K562 (cell line): ENCODE measurements around the gene GOT2. TPM values are rescaled to one million over a fixed set of nuclear protein-coding genes. Genes with fewer than 3 reads are reported as not detected.
A peak's percentile ranks its signal among the peaks of the same experiment; 100 is the strongest.

Source experiments
- ATAC-seq: fragments of 200-7000 bp; cut with Tn5 transposase; 3 replicates; pipeline ENCODE4 v1.9.1; 2020; ENCODE audit warnings: moderate library complexity
- BruUV-seq: library from RNA; stranded (reverse); fragments of 400-500 nt; replicated peaks from 2 replicates; lab custom pipeline; 2021; lab: Mats Ljungman, UMichigan
- CTCF ChIA-PET: fragments of 300-600 bp; formaldehyde crosslinking; extraction: SDS; loops from one replicate; lab custom pipeline; 2021; ENCODE audit warnings: low intra/inter-chr PET ratio; lab: Yijun Ruan, JAX
- POLR2A ChIA-PET: fragments of 300-600, 350-650 bp; sonication (Branson Sonifier 250); formaldehyde crosslinking; extraction: SDS; loops from one replicate; lab custom pipeline; 2021; ENCODE audit warnings: antibody characterized with exemption, inconsistent platforms; lab: Yijun Ruan, JAX
- DNase-seq, 4 experiments: peaks; one replicate each; pipeline versions ENCODE4 v3.0.0 to v3.0.0-alpha.2; 2011 to 2018; ENCODE audit warnings: low spot score in 3 of 4, mixed read lengths in 3 of 4; ENCODE audit errors: extremely low read depth in 1 of 4
- FAIRE-seq: peaks from 2 replicates; lab custom pipeline; 2011; peaks lifted over from hg19 to GRCh38; lab: Jason Lieb, UNC
- H2AFZ ChIP-seq: 2 replicates; pipeline ENCODE4 v1.6.0; 2011; ENCODE audit warnings: low read depth, low read length, control low read depth, inconsistent platforms
- H3K27ac ChIP-seq: fragments of 200-600 bp; 3 replicates; pipeline ENCODE4 v1.8.0; 2011; ENCODE audit warnings: low read depth, mild to moderate bottlenecking, control low read depth, inconsistent platforms, low read length, moderate library complexity, mixed read lengths; ENCODE audit errors: extremely low read depth
- H3K27me3 ChIP-seq, 2 experiments: fragments of 300-600 bp in 1 of 2; 2 replicates in 1 of 2; 3 replicates in 1 of 2; pipeline versions ENCODE4 v1.6.0 to v1.8.0; 2011; ENCODE audit warnings: inconsistent platforms in 2 of 2, low read length in 2 of 2, mild to moderate bottlenecking in 1 of 2, mixed read lengths in 1 of 2, moderate library complexity in 1 of 2; ENCODE audit not compliant: control insufficient read depth in 2 of 2, insufficient read depth in 2 of 2
- H3K36me3 ChIP-seq: fragments of 300-600 bp; 3 replicates; pipeline ENCODE4 v1.8.0; 2011; ENCODE audit warnings: mild to moderate bottlenecking, low read length, inconsistent platforms; ENCODE audit not compliant: control insufficient read depth, insufficient read depth
- H3K4me1 ChIP-seq, 2 experiments: fragments of 200-600 bp in 1 of 2; replicated peaks in 1 of 2; 2 replicates in 1 of 2; 3 replicates in 1 of 2; pipeline versions ENCODE4 v1.5.1 to v1.8.0; 2011; ENCODE audit warnings: inconsistent platforms in 2 of 2, low read length in 2 of 2, mild to moderate bottlenecking in 1 of 2, mixed read lengths in 1 of 2, moderate library complexity in 1 of 2; ENCODE audit not compliant: control insufficient read depth in 2 of 2, insufficient read depth in 2 of 2
- H3K4me2 ChIP-seq: 2 replicates; pipeline ENCODE4 v1.6.1; 2011; ENCODE audit warnings: low read length, control low read depth, inconsistent platforms, mixed read lengths; ENCODE audit not compliant: insufficient read depth
- H3K4me3 ChIP-seq: fragments of 200-600 bp; sonication (generic), shearing (Covaris generic); 2 replicates; pipeline ENCODE4 v1.5.1; 2016; ENCODE audit warnings: control low read depth, inconsistent platforms
- H3K79me2 ChIP-seq: fragments of 200-600 bp; 3 replicates; pipeline ENCODE4 v1.8.0; 2011; ENCODE audit warnings: low read length, inconsistent platforms; ENCODE audit not compliant: control insufficient read depth, insufficient read depth
- H3K9ac ChIP-seq, 2 experiments: 2 replicates each; pipeline versions ENCODE4 v1.6.0 to v1.6.1; 2011; ENCODE audit warnings: low read depth in 2 of 2, low read length in 2 of 2, control low read depth in 1 of 2, inconsistent platforms in 1 of 2, mild to moderate bottlenecking in 1 of 2, mixed read lengths in 1 of 2; ENCODE audit not compliant: insufficient read depth in 1 of 2
- H3K9me1 ChIP-seq: one replicate; pipeline ENCODE4 v1.6.0; 2011; ENCODE audit warnings: inconsistent platforms, mild to moderate bottlenecking, low read length, moderate library complexity; ENCODE audit not compliant: control insufficient read depth, insufficient read depth
- H3K9me3 ChIP-seq: replicated peaks from 2 replicates; pipeline ENCODE4 v1.5.1; 2011; ENCODE audit warnings: low read depth, low read length, inconsistent platforms; ENCODE audit not compliant: control insufficient read depth, insufficient read depth
- H4K20me1 ChIP-seq: replicated peaks from 2 replicates; pipeline ENCODE4 v1.6.1; 2011; ENCODE audit warnings: low read length, inconsistent platforms, mixed read lengths; ENCODE audit not compliant: control insufficient read depth, insufficient read depth
- HDAC1 ChIP-seq, 2 experiments: fragments of 450-650 bp; IDR thresholded peaks; 2 replicates each; pipeline ENCODE4 v1.6.1; 2016 to 2017; ENCODE audit warnings: inconsistent platforms in 1 of 2, mild to moderate bottlenecking in 1 of 2, moderate library complexity in 1 of 2
- HMGN3 ChIP-seq: IDR thresholded peaks from 2 replicates; pipeline ENCODE4 v1.6.1; 2011; ENCODE audit warnings: borderline replicate concordance, low read depth, mild to moderate bottlenecking, mixed read lengths, low read length; ENCODE audit not compliant: insufficient read length; ENCODE audit errors: extremely low read depth
- HSF4 ChIP-seq: fragments of 250-450 bp; sonication (Bioruptor Pico); IDR thresholded peaks from 2 replicates; pipeline ENCODE4 v2.1.2; 2022; ENCODE audit warnings: mild to moderate bottlenecking, moderate library complexity, borderline replicate concordance
- MCM7 ChIP-seq, 2 experiments: fragments of 450-650 bp; IDR thresholded peaks; 2 replicates each; pipeline ENCODE4 v1.6.1; 2016 to 2018
- MYC ChIP-seq, 2 experiments: fragments of 250-450 bp in 1 of 2; sonication (Bioruptor Pico) in 1 of 2; IDR thresholded peaks; 2 replicates each; pipeline versions ENCODE4 v1.5.1 to v1.6.1; 2012 to 2021; ENCODE audit warnings: low read depth in 2 of 2, borderline replicate concordance in 1 of 2, improper control_type of control experiment in 1 of 2, low read length in 1 of 2, mild to moderate bottlenecking in 1 of 2, moderate library complexity in 1 of 2
- MYNN ChIP-seq, 2 experiments: sonication (generic); formaldehyde crosslinking in 1 of 2; IDR thresholded peaks; 2 replicates each; pipeline versions ENCODE4 v1.5.0 to v1.6.1; 2016 to 2020; ENCODE audit warnings: antibody characterized with exemption in 1 of 2, missing genetic modification reagents in 1 of 2
- PTBP1 ChIP-seq: fragments of 200-400 bp; formaldehyde crosslinking; IDR thresholded peaks from 2 replicates; pipeline ENCODE4 v1.6.1; 2017; ENCODE audit warnings: low read depth, low read length
- RBM39 ChIP-seq: fragments of 200-400 bp; formaldehyde crosslinking; optimal IDR thresholded peaks from 2 replicates; pipeline ENCODE3; 2018; ENCODE audit warnings: low read depth, low read length
- SIRT6 ChIP-seq: IDR thresholded peaks from one replicate; pipeline ENCODE4 v1.6.1; 2012; ENCODE audit warnings: low read depth, mild to moderate bottlenecking, control low read depth, inconsistent platforms, low read length, moderate library complexity
- ZNF12 ChIP-seq: sonication (generic); formaldehyde crosslinking; IDR thresholded peaks from 2 replicates; pipeline ENCODE4 v1.4.0; 2020; ENCODE audit warnings: mild to moderate bottlenecking, missing genetic modification reagents
- WGBS: fragments of 100-300 bp; shearing (Covaris generic); methylation state at CpG from one replicate; pipeline ENCODE4 v1.1.6; 2016; ENCODE audit warnings: low coverage, mixed read lengths; ENCODE audit not compliant: insufficient coverage; ENCODE audit errors: missing lambda C conversion rate; 5-methylcytosine and 5-hydroxymethylcytosine counted together
- in situ Hi-C: fragments of 300-500 bp; cut with MboI; formaldehyde crosslinking; loops from 4 replicates; pipeline ENCODE4 v1.15.0; 2018; ENCODE audit warnings: inconsistent platforms, mixed read lengths
- intact Hi-C: fragments of 100-400 bp; cut with micrococcal nuclease; formaldehyde crosslinking; loops from 2 replicates; pipeline ENCODE4 v1.14.2; 2022
- polyA plus RNA-seq, 8 experiments: library from polyadenylated mRNA; depleted of rRNA in 4 of 8; stranded (reverse) in 5 of 8; unstranded in 3 of 8; fragments of >200 nt; fragmentation: Nextera tagmentation in 2 of 8; fragmentation: Illumina TruSeq in 1 of 8; extraction: Ambion mirVana in 2 of 8; extraction: Trizol in 1 of 8; gene quantifications; 2 replicates each; pipeline versions ENCODE4 v1.2.1 to v1.2.3, GENCODE V29; 2011 to 2014; ENCODE audit warnings: inconsistent platforms in 1 of 8, missing spikeins in 1 of 8
- total RNA-seq, 7 experiments: library from RNA; depleted of rRNA in 6 of 7; stranded (reverse); fragments of >200 nt in 6 of 7; fragmentation: Illumina TruSeq in 2 of 7; extraction: Trizol in 2 of 7; gene quantifications; 2 replicates each; pipeline versions ENCODE4 v1.2.1 to v1.2.3, GENCODE V29; 2011 to 2021; ENCODE audit warnings: low replicate concordance in 1 of 7
- TF ChIP-seq, protein P1 (sequence below): fragments of 250-450 bp; sonication (Bioruptor Pico); IDR thresholded peaks from 2 replicates; pipeline ENCODE4 v1.4.0; 2020; ENCODE audit warnings: mild to moderate bottlenecking, moderate library complexity
- TF ChIP-seq, protein P2 (sequence below): fragments of 250-450 bp; sonication (Bioruptor Pico); IDR thresholded peaks from 2 replicates; pipeline ENCODE4 v1.4.0; 2020; ENCODE audit warnings: mild to moderate bottlenecking, moderate library complexity
- TF ChIP-seq, protein P3 (sequence below): IDR thresholded peaks from 2 replicates; pipeline ENCODE4 v1.6.1; 2012; ENCODE audit warnings: low read depth, low read length, improper control_type of control experiment, borderline replicate concordance
- TF ChIP-seq, protein P4 (sequence below): IDR thresholded peaks from 2 replicates; pipeline ENCODE4 v1.6.1; 2014; ENCODE audit warnings: antibody characterized with exemption

The GOT2 gene
- total and polyA plus RNA-seq, 9 of the 15 experiments (the other 6 are each of a cell fraction or from before 2014, with no cell fraction given), result 43.1 to 190 (median 80.2) TPM

DNA sequence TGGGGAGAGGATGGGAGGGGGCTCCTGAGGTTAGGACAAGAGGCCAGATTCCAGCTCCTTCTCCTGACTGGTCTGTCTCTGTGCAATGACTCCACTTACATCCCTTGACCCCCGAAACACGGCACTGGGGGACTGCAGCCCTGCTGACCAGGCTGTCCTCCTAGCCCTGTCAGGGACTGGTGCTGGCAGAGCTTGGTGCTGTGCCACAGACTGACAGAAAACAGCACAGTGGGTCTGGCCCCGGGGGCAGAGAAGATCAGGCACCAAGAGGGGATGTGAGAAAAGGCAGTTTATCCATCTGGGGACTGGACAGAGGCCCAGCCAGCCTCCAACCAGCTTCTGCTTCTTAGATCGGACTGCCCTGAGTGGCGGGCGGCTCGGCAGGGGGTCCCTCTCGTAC is 68.9 kb downstream of the GOT2 start:
- in situ Hi-C loops, result no loop called here
- H3K9me3 ChIP-seq, result no peaks in the 10 kb centered on the region
- POLR2A ChIA-PET, result interaction anchor here (0.6 kb wide), 1 partner anchor 358 kb away, joined by 3 read pairs; no protein-coding TSS in a partner anchor
- H4K20me1 ChIP-seq, result no peaks in the 10 kb centered on the region
- WGBS, result 16% methylated on average over 7 of the region's 8 CpGs
- ATAC-seq (no peak), DNase-seq (no peak), FAIRE-seq (no peak)
- H3K9me1 ChIP-seq, result no peaks in the 10 kb centered on the region
- peak overlapping the region in 1 of 2 experiments; percentile 10; a peak in 1 of 4 replicates for H3K9ac ChIP-seq
- no peaks in the 10 kb centered on the region for H3K79me2 ChIP-seq
- 0 out of 5 replicates have a peak, but pooled peaks cover 0 to 5% of the 10 kb centered on the region in 2 experiments for H3K27me3 ChIP-seq
- no TSS peak for BruUV-seq
- H2AFZ ChIP-seq, result no peak overlapping the region
- no peak overlapping the region for H3K4me3 ChIP-seq
- H3K36me3 ChIP-seq, result peaks cover 4% of the 10 kb centered on the region; the same call in 1 of the 3 replicates
- intact Hi-C loops, result no loop called here
- CTCF ChIA-PET, result no interaction called here
- H3K4me1 ChIP-seq, result no peaks in the 10 kb centered on the region; a peak in 1 of 5 replicates
- H3K4me2 ChIP-seq, result no peak overlapping the region
- no peak overlapping the region for H3K27ac ChIP-seq
- TF ChIP-seq RBM39 (no peak), SIRT6 (no peak), MYNN (IDR thresholded peaks at IDR 0.05) (no peak), MYNN (CRISPR knock-in tag; IDR thresholded peaks at IDR 0.05) (no peak), PTBP1 (no peak), MYC (IDR thresholded peaks at IDR 0.05; ENCODE audit: low read depth, low read length) (no peak), MYC (CRISPR knock-in tag; IDR thresholded peaks at IDR 0.05; ENCODE audit: borderline replicate concordance, low read depth) (no peak), HDAC1 (IDR thresholded peaks at IDR 0.05) (no peak), HSF4 (CRISPR knock-in tag) (no peak), ZNF12 (no peak), MCM7 (IDR thresholded peaks at IDR 0.05) (no peak), HMGN3 (no peak)
- TF ChIP-seq, protein P1, sequence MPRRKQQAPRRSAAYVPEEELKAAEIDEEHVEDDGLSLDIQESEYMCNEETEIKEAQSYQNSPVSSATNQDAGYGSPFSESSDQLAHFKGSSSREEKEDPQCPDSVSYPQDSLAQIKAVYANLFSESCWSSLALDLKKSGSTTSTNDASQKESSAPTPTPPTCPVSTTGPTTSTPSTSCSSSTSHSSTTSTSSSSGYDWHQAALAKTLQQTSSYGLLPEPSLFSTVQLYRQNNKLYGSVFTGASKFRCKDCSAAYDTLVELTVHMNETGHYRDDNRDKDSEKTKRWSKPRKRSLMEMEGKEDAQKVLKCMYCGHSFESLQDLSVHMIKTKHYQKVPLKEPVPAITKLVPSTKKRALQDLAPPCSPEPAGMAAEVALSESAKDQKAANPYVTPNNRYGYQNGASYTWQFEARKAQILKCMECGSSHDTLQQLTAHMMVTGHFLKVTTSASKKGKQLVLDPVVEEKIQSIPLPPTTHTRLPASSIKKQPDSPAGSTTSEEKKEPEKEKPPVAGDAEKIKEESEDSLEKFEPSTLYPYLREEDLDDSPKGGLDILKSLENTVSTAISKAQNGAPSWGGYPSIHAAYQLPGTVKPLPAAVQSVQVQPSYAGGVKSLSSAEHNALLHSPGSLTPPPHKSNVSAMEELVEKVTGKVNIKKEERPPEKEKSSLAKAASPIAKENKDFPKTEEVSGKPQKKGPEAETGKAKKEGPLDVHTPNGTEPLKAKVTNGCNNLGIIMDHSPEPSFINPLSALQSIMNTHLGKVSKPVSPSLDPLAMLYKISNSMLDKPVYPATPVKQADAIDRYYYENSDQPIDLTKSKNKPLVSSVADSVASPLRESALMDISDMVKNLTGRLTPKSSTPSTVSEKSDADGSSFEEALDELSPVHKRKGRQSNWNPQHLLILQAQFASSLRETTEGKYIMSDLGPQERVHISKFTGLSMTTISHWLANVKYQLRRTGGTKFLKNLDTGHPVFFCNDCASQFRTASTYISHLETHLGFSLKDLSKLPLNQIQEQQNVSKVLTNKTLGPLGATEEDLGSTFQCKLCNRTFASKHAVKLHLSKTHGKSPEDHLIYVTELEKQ, result no peak
- TF ChIP-seq, protein P2, sequence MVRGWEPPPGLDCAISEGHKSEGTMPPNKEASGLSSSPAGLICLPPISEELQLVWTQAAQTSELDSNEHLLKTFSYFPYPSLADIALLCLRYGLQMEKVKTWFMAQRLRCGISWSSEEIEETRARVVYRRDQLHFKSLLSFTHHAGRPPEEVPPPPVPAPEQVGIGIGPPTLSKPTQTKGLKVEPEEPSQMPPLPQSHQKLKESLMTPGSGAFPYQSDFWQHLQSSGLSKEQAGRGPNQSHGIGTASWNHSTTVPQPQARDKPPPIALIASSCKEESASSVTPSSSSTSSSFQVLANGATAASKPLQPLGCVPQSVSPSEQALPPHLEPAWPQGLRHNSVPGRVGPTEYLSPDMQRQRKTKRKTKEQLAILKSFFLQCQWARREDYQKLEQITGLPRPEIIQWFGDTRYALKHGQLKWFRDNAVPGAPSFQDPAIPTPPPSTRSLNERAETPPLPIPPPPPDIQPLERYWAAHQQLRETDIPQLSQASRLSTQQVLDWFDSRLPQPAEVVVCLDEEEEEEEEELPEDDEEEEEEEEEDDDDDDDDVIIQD (CRISPR knock-in tag), result no peak
- TF ChIP-seq, protein P3, sequence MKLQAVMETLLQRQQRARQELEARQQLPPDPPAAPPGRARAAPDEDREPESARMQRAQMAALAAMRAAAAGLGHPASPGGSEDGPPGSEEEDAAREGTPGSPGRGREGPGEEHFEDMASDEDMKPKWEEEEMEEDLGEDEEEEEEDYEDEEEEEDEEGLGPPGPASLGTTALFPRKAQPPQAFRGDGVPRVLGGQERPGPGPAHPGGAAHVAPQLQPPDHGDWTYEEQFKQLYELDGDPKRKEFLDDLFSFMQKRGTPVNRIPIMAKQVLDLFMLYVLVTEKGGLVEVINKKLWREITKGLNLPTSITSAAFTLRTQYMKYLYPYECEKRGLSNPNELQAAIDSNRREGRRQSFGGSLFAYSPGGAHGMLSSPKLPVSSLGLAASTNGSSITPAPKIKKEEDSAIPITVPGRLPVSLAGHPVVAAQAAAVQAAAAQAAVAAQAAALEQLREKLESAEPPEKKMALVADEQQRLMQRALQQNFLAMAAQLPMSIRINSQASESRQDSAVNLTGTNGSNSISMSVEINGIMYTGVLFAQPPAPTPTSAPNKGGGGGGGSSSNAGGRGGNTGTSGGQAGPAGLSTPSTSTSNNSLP, result no peak
- TF ChIP-seq, protein P4, sequence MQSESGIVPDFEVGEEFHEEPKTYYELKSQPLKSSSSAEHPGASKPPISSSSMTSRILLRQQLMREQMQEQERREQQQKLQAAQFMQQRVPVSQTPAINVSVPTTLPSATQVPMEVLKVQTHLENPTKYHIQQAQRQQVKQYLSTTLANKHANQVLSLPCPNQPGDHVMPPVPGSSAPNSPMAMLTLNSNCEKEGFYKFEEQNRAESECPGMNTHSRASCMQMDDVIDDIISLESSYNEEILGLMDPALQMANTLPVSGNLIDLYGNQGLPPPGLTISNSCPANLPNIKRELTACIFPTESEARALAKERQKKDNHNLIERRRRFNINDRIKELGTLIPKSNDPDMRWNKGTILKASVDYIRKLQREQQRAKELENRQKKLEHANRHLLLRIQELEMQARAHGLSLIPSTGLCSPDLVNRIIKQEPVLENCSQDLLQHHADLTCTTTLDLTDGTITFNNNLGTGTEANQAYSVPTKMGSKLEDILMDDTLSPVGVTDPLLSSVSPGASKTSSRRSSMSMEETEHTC, result no peak
